ENCODE results near the gene TMCC2. TPM values are rescaled to one million over a fixed set of nuclear protein-coding genes. Genes with fewer than 3 reads are reported as not detected.
A peak's percentile ranks its signal among the peaks of the same experiment; 100 is the strongest.
"Not testable (repeated sequence)": the region's sequence is repeated elsewhere in the genome, so short reads cannot be mapped to it uniquely, and the experiment has no call there.

The TMCC2 gene
- total RNA-seq, 4 donors from 2014 or later, result 2.4 to 6.1 (median 5.3) TPM

DNA sequence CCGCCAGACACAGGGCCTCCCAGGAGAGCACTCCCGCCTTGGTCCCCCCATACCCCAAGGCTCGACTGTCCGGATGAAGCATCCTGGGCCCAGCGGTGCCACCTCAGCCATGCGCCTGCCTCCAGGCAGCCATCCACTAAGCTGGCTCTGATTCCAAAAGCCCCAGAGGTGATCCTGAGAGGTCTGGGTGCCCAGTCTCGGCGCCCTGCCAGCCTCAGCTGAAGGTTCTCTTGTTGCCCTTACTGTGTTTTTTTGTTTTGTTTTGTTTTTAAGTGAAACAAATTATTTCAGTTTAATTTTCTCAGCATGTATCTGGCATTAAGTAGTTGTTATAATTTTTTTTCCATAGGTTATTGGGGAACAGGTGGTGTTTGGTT is 48.9 kb downstream of the TMCC2 start:
- H3K27ac ChIP-seq, result no peak overlapping the region
- no peaks in the 10 kb centered on the region for H3K4me1 ChIP-seq
- no peaks in the 10 kb centered on the region for H3K36me3 ChIP-seq
- no peaks in the 10 kb centered on the region for H3K27me3 ChIP-seq
- H3K4me3 ChIP-seq, result no peak overlapping the region
- H3K9me3 ChIP-seq, result no peaks in the 10 kb centered on the region
- intact Hi-C loops (cut with DNase I; ENCODE audit: low total_unique reads), result no loop called here
- TF ChIP-seq POLR2A (IDR thresholded peaks at IDR 0.05), result no peak
- TF ChIP-seq, protein P1, sequence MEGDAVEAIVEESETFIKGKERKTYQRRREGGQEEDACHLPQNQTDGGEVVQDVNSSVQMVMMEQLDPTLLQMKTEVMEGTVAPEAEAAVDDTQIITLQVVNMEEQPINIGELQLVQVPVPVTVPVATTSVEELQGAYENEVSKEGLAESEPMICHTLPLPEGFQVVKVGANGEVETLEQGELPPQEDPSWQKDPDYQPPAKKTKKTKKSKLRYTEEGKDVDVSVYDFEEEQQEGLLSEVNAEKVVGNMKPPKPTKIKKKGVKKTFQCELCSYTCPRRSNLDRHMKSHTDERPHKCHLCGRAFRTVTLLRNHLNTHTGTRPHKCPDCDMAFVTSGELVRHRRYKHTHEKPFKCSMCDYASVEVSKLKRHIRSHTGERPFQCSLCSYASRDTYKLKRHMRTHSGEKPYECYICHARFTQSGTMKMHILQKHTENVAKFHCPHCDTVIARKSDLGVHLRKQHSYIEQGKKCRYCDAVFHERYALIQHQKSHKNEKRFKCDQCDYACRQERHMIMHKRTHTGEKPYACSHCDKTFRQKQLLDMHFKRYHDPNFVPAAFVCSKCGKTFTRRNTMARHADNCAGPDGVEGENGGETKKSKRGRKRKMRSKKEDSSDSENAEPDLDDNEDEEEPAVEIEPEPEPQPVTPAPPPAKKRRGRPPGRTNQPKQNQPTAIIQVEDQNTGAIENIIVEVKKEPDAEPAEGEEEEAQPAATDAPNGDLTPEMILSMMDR (IDR thresholded peaks at IDR 0.05), result no peak
- no peak for DNase-seq

DNA sequence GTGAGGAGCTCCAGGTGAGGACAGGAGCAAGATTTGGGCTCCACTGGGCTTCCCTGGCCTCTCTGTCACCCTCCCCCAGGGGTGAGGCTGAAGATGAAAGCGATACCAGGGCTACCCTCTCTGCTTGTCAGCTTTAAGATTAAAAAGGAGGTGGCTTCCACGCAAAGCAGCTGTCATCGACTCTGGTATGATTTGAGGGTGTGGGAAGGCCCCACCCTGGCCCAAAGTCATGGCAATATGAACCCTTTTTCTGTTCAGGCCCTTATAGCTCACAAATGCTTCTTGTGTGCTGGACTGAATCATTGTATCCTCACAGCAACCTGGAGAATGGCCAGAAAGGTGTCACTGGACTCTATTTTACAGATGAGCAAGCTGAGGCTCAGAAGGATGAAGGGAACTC is 52.2 kb downstream of the TMCC2 start:
- peaks cover 0 to 1% of the 10 kb centered on the region in 2 donors for H3K4me1 ChIP-seq
- TF ChIP-seq, protein P1 (IDR thresholded peaks at IDR 0.05), result no peak
- no peak for TF ChIP-seq POLR2A (IDR thresholded peaks at IDR 0.05)
- intact Hi-C loops (cut with DNase I; ENCODE audit: low total_unique reads), result no loop called here

DNA sequence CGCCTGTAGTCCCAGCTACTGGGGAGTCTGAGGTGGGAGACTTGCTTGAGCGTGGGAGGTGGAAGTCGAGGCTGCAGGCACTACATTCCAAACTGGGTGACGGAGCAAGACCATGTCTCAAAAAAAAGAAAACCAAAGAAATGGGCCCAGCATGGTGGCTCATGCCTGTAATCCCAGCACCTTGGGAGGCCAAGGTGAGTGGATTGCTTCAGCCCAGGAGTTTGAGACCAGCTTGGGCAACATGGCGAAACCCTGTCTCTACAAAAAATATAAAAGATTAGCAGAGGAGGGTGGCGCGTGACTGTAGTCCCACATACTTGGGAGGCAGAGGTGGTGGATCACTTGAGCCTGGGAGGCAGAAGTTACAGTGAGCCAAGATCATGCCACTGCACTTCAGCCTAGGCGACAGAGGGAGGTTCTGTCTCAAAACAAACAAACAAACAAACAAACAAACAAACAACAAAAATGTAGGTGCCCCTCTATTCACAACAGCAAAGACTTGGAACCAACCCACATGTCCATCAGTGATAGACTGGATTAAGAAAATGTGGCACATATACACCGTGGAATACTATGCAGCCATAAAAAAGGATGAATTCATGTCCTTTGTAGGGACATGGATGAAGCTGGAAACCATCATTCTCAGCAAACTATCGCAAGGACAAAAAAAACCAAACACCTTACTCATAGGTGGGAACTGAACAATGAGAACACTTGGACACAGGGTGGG is 53.1 kb downstream of the TMCC2 start:
- H3K4me1 ChIP-seq; H3K36me3 ChIP-seq; H3K27ac ChIP-seq; DNase-seq; H3K4me3 ChIP-seq; H3K9me3 ChIP-seq; H3K27me3 ChIP-seq; intact Hi-C loops (cut with DNase I; ENCODE audit: low total_unique reads): not testable (repeated sequence)

More for the DNA sequence above, 52.2 kb downstream of the TMCC2 start:
- no peak for DNase-seq
- H3K36me3 ChIP-seq, result no peaks in the 10 kb centered on the region
- no peak overlapping the region for H3K27ac ChIP-seq
- no peaks in the 10 kb centered on the region for H3K27me3 ChIP-seq
- H3K9me3 ChIP-seq, result no peaks in the 10 kb centered on the region
- H3K4me3 ChIP-seq, result no peak overlapping the region

DNA sequence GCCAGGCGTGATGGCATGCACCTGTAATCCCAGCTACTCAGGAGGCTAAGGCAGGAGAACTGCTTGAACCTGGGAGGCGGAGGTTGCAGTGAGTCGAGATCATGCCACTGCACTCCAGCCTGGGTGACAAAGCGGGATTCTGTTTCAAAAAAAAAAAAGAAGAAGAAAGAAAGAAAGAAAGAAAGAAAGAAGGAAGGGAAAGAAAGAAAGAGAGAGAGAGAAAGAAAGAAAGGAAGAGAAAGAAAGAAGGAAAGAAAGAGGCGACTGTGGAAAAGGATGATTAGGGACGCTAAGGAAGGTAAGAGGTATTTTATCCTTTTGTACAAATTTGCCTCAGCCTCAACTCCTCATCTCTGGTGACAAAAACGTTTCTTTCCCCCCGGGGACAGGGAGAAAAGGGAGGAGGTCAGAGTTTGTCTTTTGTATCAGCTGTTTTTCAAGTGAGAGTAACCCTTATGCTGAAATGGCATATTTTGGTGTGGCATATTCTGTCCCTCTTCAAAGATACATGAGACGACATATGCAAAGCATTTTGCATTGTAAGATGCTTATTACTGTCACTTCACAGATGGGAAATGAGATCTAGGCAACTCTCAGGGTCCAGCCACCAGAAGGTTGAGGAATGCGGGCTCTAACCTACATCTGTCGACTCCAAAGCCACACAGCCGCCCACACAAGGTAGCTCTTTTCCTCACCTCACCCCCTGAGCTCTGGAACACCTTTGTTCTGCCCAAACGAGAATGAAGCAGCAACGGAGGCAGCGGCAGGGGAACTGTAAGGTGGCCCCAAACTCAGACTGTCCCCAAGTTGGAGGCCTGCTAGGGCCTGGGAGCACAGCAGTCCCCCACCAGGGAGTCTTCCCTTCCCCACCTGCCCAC is 55.8 kb downstream of the TMCC2 start:
- peak overlapping the region in 1 of 2 donors; percentile 69 for H3K27ac ChIP-seq
- intact Hi-C loops (cut with DNase I; ENCODE audit: low total_unique reads), result no loop called here
- H3K4me3 ChIP-seq, result no peak overlapping the region
- peaks cover 0 to 8% of the 10 kb centered on the region in 2 donors for H3K4me1 ChIP-seq
- H3K9me3 ChIP-seq, result no peaks in the 10 kb centered on the region
- no peaks in the 10 kb centered on the region for H3K27me3 ChIP-seq
- TF ChIP-seq, protein P1 (IDR thresholded peaks at IDR 0.05), result no peak
- TF ChIP-seq POLR2A (IDR thresholded peaks at IDR 0.05), result no peak
- DNase-seq, result no peak
- H3K36me3 ChIP-seq, result no peaks in the 10 kb centered on the region

DNA sequence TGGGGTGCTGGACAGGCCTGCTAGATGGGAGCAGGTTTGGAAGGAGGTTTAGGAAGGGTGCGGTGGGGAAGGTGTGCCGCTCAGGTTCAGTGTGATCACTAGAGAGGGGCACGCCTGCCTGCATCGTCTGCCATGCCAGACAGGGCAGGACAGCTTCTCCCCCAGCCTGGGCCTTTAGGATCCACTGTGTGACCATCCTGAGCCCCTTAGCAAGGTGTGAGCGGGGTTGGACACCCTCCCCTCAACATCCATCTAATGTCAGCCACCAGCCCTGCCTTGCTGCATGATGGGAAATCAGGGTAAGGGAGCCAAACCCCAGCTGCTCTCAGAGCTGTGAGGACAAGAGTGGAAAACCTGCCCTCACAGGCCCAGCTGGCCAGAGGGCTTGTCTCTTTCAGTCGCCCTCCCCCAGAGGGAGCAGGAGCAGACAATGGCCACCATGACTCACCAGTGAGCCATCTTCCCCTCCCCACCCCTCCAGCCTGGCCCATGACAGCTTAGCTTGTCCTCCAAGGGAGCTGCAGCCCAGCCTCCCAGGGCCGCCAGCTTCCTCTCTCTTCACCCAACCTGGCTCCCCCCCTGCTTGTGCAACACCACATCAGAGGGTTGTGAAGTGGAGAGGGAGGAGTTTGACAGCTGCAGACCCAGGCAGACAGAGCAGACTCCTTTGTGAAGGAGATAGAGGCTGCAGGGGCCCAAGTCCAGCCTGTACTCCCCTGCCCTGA is 56.8 kb downstream of the TMCC2 start:
- H3K27ac ChIP-seq, result peak overlapping the region; percentile 47 to 69
- DNase-seq, result peak; percentile 90 to 91
- H3K27me3 ChIP-seq, result no peaks in the 10 kb centered on the region
- peaks cover 0 to 8% of the 10 kb centered on the region in 2 donors for H3K4me1 ChIP-seq
- no peak overlapping the region for H3K4me3 ChIP-seq
- intact Hi-C loops (cut with DNase I; ENCODE audit: low total_unique reads), result no loop called here
- TF ChIP-seq, protein P1 (IDR thresholded peaks at IDR 0.05), result peak in 1 of 4 experiments; percentile 5
- no peak for TF ChIP-seq POLR2A (IDR thresholded peaks at IDR 0.05)
- no peaks in the 10 kb centered on the region for H3K36me3 ChIP-seq
- H3K9me3 ChIP-seq, result no peaks in the 10 kb centered on the region

Data from uterus (tissue), 4 donors.